K562 (cell line): ENCODE measurements around the gene OR8A1. TPM values are rescaled to one million over a fixed set of nuclear protein-coding genes. Genes with fewer than 3 reads are reported as not detected.

Experiments used
- ATAC-seq: fragments of 200-7000 bp; cut with Tn5 transposase; 3 replicates; pipeline ENCODE4 v1.9.1; 2020; ENCODE audit warnings: moderate library complexity
- BruUV-seq: library from RNA; stranded (reverse); fragments of 400-500 nt; replicated peaks from 2 replicates; lab custom pipeline; 2021; lab: Mats Ljungman, UMichigan
- CTCF ChIA-PET: fragments of 300-600 bp; formaldehyde crosslinking; extraction: SDS; loops from one replicate; lab custom pipeline; 2021; ENCODE audit warnings: low intra/inter-chr PET ratio; lab: Yijun Ruan, JAX
- POLR2A ChIA-PET: fragments of 300-600, 350-650 bp; sonication (Branson Sonifier 250); formaldehyde crosslinking; extraction: SDS; loops from one replicate; lab custom pipeline; 2021; ENCODE audit warnings: antibody characterized with exemption, inconsistent platforms; lab: Yijun Ruan, JAX
- DNase-seq, 4 experiments: peaks; one replicate each; pipeline versions ENCODE4 v3.0.0 to v3.0.0-alpha.2; 2011 to 2018; ENCODE audit warnings: low spot score in 3 of 4, mixed read lengths in 3 of 4; ENCODE audit errors: extremely low read depth in 1 of 4
- FAIRE-seq: peaks from 2 replicates; lab custom pipeline; 2011; peaks lifted over from hg19 to GRCh38; lab: Jason Lieb, UNC
- H2AFZ ChIP-seq: 2 replicates; pipeline ENCODE4 v1.6.0; 2011; ENCODE audit warnings: low read depth, low read length, control low read depth, inconsistent platforms
- H3K27ac ChIP-seq: fragments of 200-600 bp; 3 replicates; pipeline ENCODE4 v1.8.0; 2011; ENCODE audit warnings: low read depth, mild to moderate bottlenecking, control low read depth, inconsistent platforms, low read length, moderate library complexity, mixed read lengths; ENCODE audit errors: extremely low read depth
- H3K27me3 ChIP-seq, 2 experiments: fragments of 300-600 bp in 1 of 2; 2 replicates in 1 of 2; 3 replicates in 1 of 2; pipeline versions ENCODE4 v1.6.0 to v1.8.0; 2011; ENCODE audit warnings: inconsistent platforms in 2 of 2, low read length in 2 of 2, mild to moderate bottlenecking in 1 of 2, mixed read lengths in 1 of 2, moderate library complexity in 1 of 2; ENCODE audit not compliant: control insufficient read depth in 2 of 2, insufficient read depth in 2 of 2
- H3K36me3 ChIP-seq: fragments of 300-600 bp; 3 replicates; pipeline ENCODE4 v1.8.0; 2011; ENCODE audit warnings: mild to moderate bottlenecking, low read length, inconsistent platforms; ENCODE audit not compliant: control insufficient read depth, insufficient read depth
- H3K4me1 ChIP-seq, 2 experiments: fragments of 200-600 bp in 1 of 2; replicated peaks in 1 of 2; 2 replicates in 1 of 2; 3 replicates in 1 of 2; pipeline versions ENCODE4 v1.5.1 to v1.8.0; 2011; ENCODE audit warnings: inconsistent platforms in 2 of 2, low read length in 2 of 2, mild to moderate bottlenecking in 1 of 2, mixed read lengths in 1 of 2, moderate library complexity in 1 of 2; ENCODE audit not compliant: control insufficient read depth in 2 of 2, insufficient read depth in 2 of 2
- H3K4me2 ChIP-seq: 2 replicates; pipeline ENCODE4 v1.6.1; 2011; ENCODE audit warnings: low read length, control low read depth, inconsistent platforms, mixed read lengths; ENCODE audit not compliant: insufficient read depth
- H3K4me3 ChIP-seq: fragments of 200-600 bp; sonication (generic), shearing (Covaris generic); 2 replicates; pipeline ENCODE4 v1.5.1; 2016; ENCODE audit warnings: control low read depth, inconsistent platforms
- H3K79me2 ChIP-seq: fragments of 200-600 bp; 3 replicates; pipeline ENCODE4 v1.8.0; 2011; ENCODE audit warnings: low read length, inconsistent platforms; ENCODE audit not compliant: control insufficient read depth, insufficient read depth
- H3K9ac ChIP-seq, 2 experiments: 2 replicates each; pipeline versions ENCODE4 v1.6.0 to v1.6.1; 2011; ENCODE audit warnings: low read depth in 2 of 2, low read length in 2 of 2, control low read depth in 1 of 2, inconsistent platforms in 1 of 2, mild to moderate bottlenecking in 1 of 2, mixed read lengths in 1 of 2; ENCODE audit not compliant: insufficient read depth in 1 of 2
- H3K9me1 ChIP-seq: one replicate; pipeline ENCODE4 v1.6.0; 2011; ENCODE audit warnings: inconsistent platforms, mild to moderate bottlenecking, low read length, moderate library complexity; ENCODE audit not compliant: control insufficient read depth, insufficient read depth
- H3K9me3 ChIP-seq: replicated peaks from 2 replicates; pipeline ENCODE4 v1.5.1; 2011; ENCODE audit warnings: low read depth, low read length, inconsistent platforms; ENCODE audit not compliant: control insufficient read depth, insufficient read depth
- H4K20me1 ChIP-seq: replicated peaks from 2 replicates; pipeline ENCODE4 v1.6.1; 2011; ENCODE audit warnings: low read length, inconsistent platforms, mixed read lengths; ENCODE audit not compliant: control insufficient read depth, insufficient read depth
- BCL6 ChIP-seq: fragments of 250-450 bp; sonication (Bioruptor Pico); IDR thresholded peaks from 2 replicates; pipeline ENCODE4 v1.4.0; 2020
- DPF2 ChIP-seq: fragments of 450-650 bp; IDR thresholded peaks from 2 replicates; pipeline ENCODE4 v1.6.1; 2016
- IFI16 ChIP-seq: fragments of 250-450 bp; sonication (Bioruptor Pico); IDR thresholded peaks from 2 replicates; pipeline ENCODE4 v2.1.2; 2022; ENCODE audit warnings: mild to moderate bottlenecking, inconsistent platforms
- MAFF ChIP-seq: IDR thresholded peaks from 2 replicates; pipeline ENCODE4 v1.6.1; 2012; ENCODE audit warnings: low read length, improper control_type of control experiment
- MYC ChIP-seq, 2 experiments: fragments of 250-450 bp in 1 of 2; sonication (Bioruptor Pico) in 1 of 2; IDR thresholded peaks; 2 replicates each; pipeline versions ENCODE4 v1.5.1 to v1.6.1; 2012 to 2021; ENCODE audit warnings: low read depth in 2 of 2, borderline replicate concordance in 1 of 2, improper control_type of control experiment in 1 of 2, low read length in 1 of 2, mild to moderate bottlenecking in 1 of 2, moderate library complexity in 1 of 2
- NCOA6 ChIP-seq: fragments of 450-650 bp; IDR thresholded peaks from 2 replicates; pipeline ENCODE4 v1.6.1; 2017; ENCODE audit warnings: mild to moderate bottlenecking
- ZNF175 ChIP-seq: fragments of 200-800 bp; sonication (Bioruptor generic); IDR thresholded peaks from 2 replicates; pipeline ENCODE4 v1.6.1; 2016; ENCODE audit warnings: low read depth, mild to moderate bottlenecking, missing genetic modification characterization, missing compliant biosample characterization
- ZNF384 ChIP-seq: IDR thresholded peaks from 2 replicates; pipeline ENCODE4 v1.6.1; 2012; ENCODE audit warnings: low read depth, low read length, improper control_type of control experiment
- WGBS: fragments of 100-300 bp; shearing (Covaris generic); methylation state at CpG from one replicate; pipeline ENCODE4 v1.1.6; 2016; ENCODE audit warnings: low coverage, mixed read lengths; ENCODE audit not compliant: insufficient coverage; ENCODE audit errors: missing lambda C conversion rate; 5-methylcytosine and 5-hydroxymethylcytosine counted together
- in situ Hi-C: fragments of 300-500 bp; cut with MboI; formaldehyde crosslinking; loops from 4 replicates; pipeline ENCODE4 v1.15.0; 2018; ENCODE audit warnings: inconsistent platforms, mixed read lengths
- intact Hi-C: fragments of 100-400 bp; cut with micrococcal nuclease; formaldehyde crosslinking; loops from 2 replicates; pipeline ENCODE4 v1.14.2; 2022
- polyA plus RNA-seq, 8 experiments: library from polyadenylated mRNA; depleted of rRNA in 4 of 8; stranded (reverse) in 5 of 8; unstranded in 3 of 8; fragments of >200 nt; fragmentation: Nextera tagmentation in 2 of 8; fragmentation: Illumina TruSeq in 1 of 8; extraction: Ambion mirVana in 2 of 8; extraction: Trizol in 1 of 8; gene quantifications; 2 replicates each; pipeline versions ENCODE4 v1.2.1 to v1.2.3, GENCODE V29; 2011 to 2014; ENCODE audit warnings: inconsistent platforms in 1 of 8, missing spikeins in 1 of 8
- total RNA-seq, 7 experiments: library from RNA; depleted of rRNA in 6 of 7; stranded (reverse); fragments of >200 nt in 6 of 7; fragmentation: Illumina TruSeq in 2 of 7; extraction: Trizol in 2 of 7; gene quantifications; 2 replicates each; pipeline versions ENCODE4 v1.2.1 to v1.2.3, GENCODE V29; 2011 to 2021; ENCODE audit warnings: low replicate concordance in 1 of 7
- TF ChIP-seq, protein P1 (sequence below): fragments of 250-450 bp; sonication (Bioruptor Pico); IDR thresholded peaks from 2 replicates; pipeline ENCODE4 v1.9.0; 2021; ENCODE audit warnings: mild to moderate bottlenecking, inconsistent platforms
- TF ChIP-seq, protein P2 (sequence below): fragments of 450-650 bp; IDR thresholded peaks from 2 replicates; pipeline ENCODE4 v1.6.1; 2016; ENCODE audit warnings: missing biosample characterization, missing genetic modification characterization
- TF ChIP-seq, protein P3 (sequence below): IDR thresholded peaks from 2 replicates; pipeline ENCODE4 v1.6.1; 2011; ENCODE audit not compliant: insufficient read length; ENCODE audit errors: extremely low read depth
- TF ChIP-seq, protein P4 (sequence below): fragments of 250-450 bp; sonication (Bioruptor Pico); IDR thresholded peaks from 2 replicates; pipeline ENCODE4 v1.4.0; 2020

Gene OR8A1
- total and polyA plus RNA-seq, 9 of the 15 experiments (the other 6 are each of a cell fraction or from before 2014, with no cell fraction given) = 0.27 to 2.7 (median 1.4) TPM

DNA sequence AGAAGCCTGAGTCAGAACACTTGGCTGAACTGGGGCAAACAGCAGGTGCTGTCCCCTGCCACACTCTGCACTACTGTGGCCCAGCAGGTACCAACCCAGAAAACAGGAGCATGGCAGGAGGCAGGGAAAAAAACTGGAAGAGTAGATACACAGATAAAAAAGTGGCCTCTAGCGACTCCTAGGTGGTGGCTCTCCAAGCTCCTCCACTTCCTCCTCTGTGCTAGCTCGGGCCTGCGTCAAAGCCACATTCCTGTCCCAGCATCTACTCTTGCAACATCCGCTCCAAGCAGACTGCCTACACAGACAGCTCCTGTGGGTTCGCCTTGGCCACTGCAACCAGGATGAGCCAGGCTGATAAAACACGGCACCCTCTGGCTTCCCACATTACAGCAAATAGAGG lies 33.3 kb upstream of the OR8A1 start:
- no peaks in the 10 kb centered on the region for H3K9me3 ChIP-seq
- DNase-seq = peak in 2 of 4 experiments; percentile 8 to 40
- ChIA-PET POLR2A (interaction anchor here (1.0 kb wide), 1 partner anchor 9 kb away, joined by 4 read pairs; no protein-coding TSS in a partner anchor), CTCF (interaction anchor here (0.7 kb wide), 1 partner anchor 122 kb away, joined by 3 read pairs; no protein-coding TSS in a partner anchor)
- no peak overlapping the region for H3K9ac ChIP-seq
- H2AFZ ChIP-seq = peak overlapping the region; percentile 53; the same call in 1 of the 2 replicates
- H3K9me1 ChIP-seq = no peaks in the 10 kb centered on the region
- in situ Hi-C loops (no loop called here), intact Hi-C loops (loop anchor here (1.0 kb wide), 1 partner anchor 120 kb away; no protein-coding TSS in a partner anchor)
- FAIRE-seq = no peak
- ATAC-seq = peak; percentile 84
- H3K27me3 ChIP-seq = no peaks in the 10 kb centered on the region
- peak overlapping the region; percentile 45; the same call in 1 of the 3 replicates for H3K27ac ChIP-seq
- H3K4me2 ChIP-seq = no peak overlapping the region
- H4K20me1 ChIP-seq = no peaks in the 10 kb centered on the region
- H3K36me3 ChIP-seq = no peaks in the 10 kb centered on the region
- WGBS = 36% methylated on average over 6 of the region's 6 CpGs
- BruUV-seq = no TSS peak
- H3K4me1 ChIP-seq = peaks cover 0 to 22% of the 10 kb centered on the region in 2 experiments; a peak in 4 of 5 replicates
- no peaks in the 10 kb centered on the region for H3K79me2 ChIP-seq
- H3K4me3 ChIP-seq = no peak overlapping the region
- no peak for TF ChIP-seq NCOA6
- TF ChIP-seq, protein P1, sequence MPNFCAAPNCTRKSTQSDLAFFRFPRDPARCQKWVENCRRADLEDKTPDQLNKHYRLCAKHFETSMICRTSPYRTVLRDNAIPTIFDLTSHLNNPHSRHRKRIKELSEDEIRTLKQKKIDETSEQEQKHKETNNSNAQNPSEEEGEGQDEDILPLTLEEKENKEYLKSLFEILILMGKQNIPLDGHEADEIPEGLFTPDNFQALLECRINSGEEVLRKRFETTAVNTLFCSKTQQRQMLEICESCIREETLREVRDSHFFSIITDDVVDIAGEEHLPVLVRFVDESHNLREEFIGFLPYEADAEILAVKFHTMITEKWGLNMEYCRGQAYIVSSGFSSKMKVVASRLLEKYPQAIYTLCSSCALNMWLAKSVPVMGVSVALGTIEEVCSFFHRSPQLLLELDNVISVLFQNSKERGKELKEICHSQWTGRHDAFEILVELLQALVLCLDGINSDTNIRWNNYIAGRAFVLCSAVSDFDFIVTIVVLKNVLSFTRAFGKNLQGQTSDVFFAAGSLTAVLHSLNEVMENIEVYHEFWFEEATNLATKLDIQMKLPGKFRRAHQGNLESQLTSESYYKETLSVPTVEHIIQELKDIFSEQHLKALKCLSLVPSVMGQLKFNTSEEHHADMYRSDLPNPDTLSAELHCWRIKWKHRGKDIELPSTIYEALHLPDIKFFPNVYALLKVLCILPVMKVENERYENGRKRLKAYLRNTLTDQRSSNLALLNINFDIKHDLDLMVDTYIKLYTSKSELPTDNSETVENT (CRISPR knock-in tag) = no peak
- TF ChIP-seq, protein P2, sequence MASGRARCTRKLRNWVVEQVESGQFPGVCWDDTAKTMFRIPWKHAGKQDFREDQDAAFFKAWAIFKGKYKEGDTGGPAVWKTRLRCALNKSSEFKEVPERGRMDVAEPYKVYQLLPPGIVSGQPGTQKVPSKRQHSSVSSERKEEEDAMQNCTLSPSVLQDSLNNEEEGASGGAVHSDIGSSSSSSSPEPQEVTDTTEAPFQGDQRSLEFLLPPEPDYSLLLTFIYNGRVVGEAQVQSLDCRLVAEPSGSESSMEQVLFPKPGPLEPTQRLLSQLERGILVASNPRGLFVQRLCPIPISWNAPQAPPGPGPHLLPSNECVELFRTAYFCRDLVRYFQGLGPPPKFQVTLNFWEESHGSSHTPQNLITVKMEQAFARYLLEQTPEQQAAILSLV = no peak
- TF ChIP-seq ZNF384 = peak; percentile 35; the same call in 1 of the 2 replicates
- TF ChIP-seq BCL6 = no peak
- TF ChIP-seq, protein P3, sequence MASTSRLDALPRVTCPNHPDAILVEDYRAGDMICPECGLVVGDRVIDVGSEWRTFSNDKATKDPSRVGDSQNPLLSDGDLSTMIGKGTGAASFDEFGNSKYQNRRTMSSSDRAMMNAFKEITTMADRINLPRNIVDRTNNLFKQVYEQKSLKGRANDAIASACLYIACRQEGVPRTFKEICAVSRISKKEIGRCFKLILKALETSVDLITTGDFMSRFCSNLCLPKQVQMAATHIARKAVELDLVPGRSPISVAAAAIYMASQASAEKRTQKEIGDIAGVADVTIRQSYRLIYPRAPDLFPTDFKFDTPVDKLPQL = no peak
- TF ChIP-seq, protein P4, sequence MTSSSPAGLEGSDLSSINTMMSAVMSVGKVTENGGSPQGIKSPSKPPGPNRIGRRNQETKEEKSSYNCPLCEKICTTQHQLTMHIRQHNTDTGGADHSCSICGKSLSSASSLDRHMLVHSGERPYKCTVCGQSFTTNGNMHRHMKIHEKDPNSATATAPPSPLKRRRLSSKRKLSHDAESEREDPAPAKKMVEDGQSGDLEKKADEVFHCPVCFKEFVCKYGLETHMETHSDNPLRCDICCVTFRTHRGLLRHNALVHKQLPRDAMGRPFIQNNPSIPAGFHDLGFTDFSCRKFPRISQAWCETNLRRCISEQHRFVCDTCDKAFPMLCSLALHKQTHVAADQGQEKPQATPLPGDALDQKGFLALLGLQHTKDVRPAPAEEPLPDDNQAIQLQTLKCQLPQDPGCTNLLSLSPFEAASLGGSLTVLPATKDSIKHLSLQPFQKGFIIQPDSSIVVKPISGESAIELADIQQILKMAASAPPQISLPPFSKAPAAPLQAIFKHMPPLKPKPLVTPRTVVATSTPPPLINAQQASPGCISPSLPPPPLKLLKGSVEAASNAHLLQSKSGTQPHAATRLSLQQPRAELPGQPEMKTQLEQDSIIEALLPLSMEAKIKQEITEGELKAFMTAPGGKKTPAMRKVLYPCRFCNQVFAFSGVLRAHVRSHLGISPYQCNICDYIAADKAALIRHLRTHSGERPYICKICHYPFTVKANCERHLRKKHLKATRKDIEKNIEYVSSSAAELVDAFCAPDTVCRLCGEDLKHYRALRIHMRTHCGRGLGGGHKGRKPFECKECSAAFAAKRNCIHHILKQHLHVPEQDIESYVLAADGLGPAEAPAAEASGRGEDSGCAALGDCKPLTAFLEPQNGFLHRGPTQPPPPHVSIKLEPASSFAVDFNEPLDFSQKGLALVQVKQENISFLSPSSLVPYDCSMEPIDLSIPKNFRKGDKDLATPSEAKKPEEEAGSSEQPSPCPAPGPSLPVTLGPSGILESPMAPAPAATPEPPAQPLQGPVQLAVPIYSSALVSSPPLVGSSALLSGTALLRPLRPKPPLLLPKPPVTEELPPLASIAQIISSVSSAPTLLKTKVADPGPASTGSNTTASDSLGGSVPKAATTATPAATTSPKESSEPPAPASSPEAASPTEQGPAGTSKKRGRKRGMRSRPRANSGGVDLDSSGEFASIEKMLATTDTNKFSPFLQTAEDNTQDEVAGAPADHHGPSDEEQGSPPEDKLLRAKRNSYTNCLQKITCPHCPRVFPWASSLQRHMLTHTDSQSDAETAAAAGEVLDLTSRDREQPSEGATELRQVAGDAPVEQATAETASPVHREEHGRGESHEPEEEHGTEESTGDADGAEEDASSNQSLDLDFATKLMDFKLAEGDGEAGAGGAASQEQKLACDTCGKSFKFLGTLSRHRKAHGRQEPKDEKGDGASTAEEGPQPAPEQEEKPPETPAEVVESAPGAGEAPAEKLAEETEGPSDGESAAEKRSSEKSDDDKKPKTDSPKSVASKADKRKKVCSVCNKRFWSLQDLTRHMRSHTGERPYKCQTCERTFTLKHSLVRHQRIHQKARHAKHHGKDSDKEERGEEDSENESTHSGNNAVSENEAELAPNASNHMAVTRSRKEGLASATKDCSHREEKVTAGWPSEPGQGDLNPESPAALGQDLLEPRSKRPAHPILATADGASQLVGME (CRISPR knock-in tag) = 0 out of 2 replicates have a peak, but pooled peaks have one; percentile 39
- no peak for TF ChIP-seq MYC (IDR thresholded peaks at IDR 0.05; ENCODE audit: low read depth, low read length)
- TF ChIP-seq MYC (CRISPR knock-in tag; IDR thresholded peaks at IDR 0.05; ENCODE audit: borderline replicate concordance, low read depth) = no peak
- no peak for TF ChIP-seq DPF2
- no peak for TF ChIP-seq IFI16
- TF ChIP-seq ZNF175 (CRISPR knock-in tag) = 0 out of 2 replicates have a peak, but pooled peaks have one; percentile 46
- no peak for TF ChIP-seq MAFF
